Transverse colon (tissue), 4 donors: Measurements from ENCODE around the gene PLXNA2.

Experiments
- POLR2A ChIP-seq: fragments of 450-650 bp; IDR thresholded peaks from one replicate; pipeline ENCODE4 v1.6.1; 2016; ENCODE audit warnings: antibody characterized with exemption, mild to moderate bottlenecking, moderate library complexity
- POLR2AphosphoS5 ChIP-seq, 3 donors: sonication (generic); formaldehyde crosslinking; IDR thresholded peaks; one replicate each; pipeline ENCODE4 v1.6.1; 2016; ENCODE audit warnings: antibody characterized with exemption in 3 of 3
- TF ChIP-seq, protein P1 (sequence below), 5 experiments: fragments of 200-600 bp in 3 of 5; fragments of 450-650 bp in 2 of 5; sonication (generic) in 3 of 5; IDR thresholded peaks; 1 replicate in 2 of 5; 2 replicates in 3 of 5; pipeline ENCODE4 v1.5.1; 2016 to 2017; ENCODE audit warnings: antibody characterized with exemption in 5 of 5, inconsistent platforms in 3 of 5, mild to moderate bottlenecking in 2 of 5, moderate library complexity in 1 of 5

DNA sequence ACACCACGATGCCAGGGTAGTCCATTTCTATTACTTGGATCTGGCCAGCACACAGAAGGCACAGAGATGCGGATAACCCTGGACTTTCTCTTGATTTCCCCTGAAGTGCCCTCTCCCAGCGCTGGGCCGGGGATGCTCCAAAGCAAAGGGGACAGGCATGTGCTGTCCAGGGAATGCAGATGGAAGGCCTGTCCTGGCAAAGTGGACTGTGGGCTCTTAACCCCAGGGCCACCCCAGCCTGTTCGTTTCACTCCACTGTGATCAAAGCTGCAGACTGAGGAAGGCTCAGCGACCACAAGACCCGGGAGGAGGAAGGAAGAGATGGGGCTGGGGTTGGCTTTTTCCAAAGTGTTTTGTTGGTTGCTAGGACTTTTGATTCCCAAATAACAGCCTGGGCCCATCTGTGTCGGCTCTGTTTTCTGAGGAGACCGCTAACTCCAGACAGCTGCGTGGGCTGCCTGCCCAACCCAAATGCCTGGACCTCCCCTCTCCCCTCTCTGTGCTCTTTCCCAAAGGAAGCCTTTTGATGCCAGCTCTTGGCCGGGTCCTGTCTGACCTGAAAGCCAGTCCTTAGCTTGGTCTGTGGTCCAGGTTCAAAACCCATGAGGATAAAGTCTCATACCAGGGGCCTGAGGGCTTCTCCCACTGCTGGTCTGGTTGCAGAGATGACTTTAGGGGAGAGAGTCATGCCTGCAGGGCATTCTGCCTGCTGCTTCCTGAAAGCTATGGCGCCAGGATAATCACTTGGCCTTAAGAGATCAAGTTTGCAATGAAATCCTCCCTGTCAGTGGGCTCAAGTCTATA lies 213.7 kb downstream of the PLXNA2 start:
- TF ChIP-seq, protein P1, sequence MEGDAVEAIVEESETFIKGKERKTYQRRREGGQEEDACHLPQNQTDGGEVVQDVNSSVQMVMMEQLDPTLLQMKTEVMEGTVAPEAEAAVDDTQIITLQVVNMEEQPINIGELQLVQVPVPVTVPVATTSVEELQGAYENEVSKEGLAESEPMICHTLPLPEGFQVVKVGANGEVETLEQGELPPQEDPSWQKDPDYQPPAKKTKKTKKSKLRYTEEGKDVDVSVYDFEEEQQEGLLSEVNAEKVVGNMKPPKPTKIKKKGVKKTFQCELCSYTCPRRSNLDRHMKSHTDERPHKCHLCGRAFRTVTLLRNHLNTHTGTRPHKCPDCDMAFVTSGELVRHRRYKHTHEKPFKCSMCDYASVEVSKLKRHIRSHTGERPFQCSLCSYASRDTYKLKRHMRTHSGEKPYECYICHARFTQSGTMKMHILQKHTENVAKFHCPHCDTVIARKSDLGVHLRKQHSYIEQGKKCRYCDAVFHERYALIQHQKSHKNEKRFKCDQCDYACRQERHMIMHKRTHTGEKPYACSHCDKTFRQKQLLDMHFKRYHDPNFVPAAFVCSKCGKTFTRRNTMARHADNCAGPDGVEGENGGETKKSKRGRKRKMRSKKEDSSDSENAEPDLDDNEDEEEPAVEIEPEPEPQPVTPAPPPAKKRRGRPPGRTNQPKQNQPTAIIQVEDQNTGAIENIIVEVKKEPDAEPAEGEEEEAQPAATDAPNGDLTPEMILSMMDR (IDR thresholded peaks at IDR 0.05), result no peak
- TF ChIP-seq POLR2AphosphoS5 (IDR thresholded peaks at IDR 0.05) (no peak), POLR2A (no peak)
